ENCODE results near the gene CD300LG. TPM values are rescaled to one million over a fixed set of nuclear protein-coding genes. Genes with fewer than 3 reads are reported as not detected.
"Not testable (repeated sequence)": the region's sequence is repeated elsewhere in the genome, so short reads cannot be mapped to it uniquely, and the experiment has no call there.

The CD300LG gene
- total RNA-seq, 6 experiments from 2014 or later = 0.12 to 0.73 (median 0.55) TPM; not detected in 1

- WGBS (ENCODE audit: insufficient coverage, low coverage, low lambda C conversion rate, missing lambda C conversion rate) = 80% methylated on average over 1 of the region's 1 CpG
- ATAC-seq = no peak
- Histone ChIP-seq H3K9me3 (no peaks in the 10 kb centered on the region), H3K4me3 (no peak overlapping the region), H3K27me3 (no peaks in the 10 kb centered on the region), H3K27ac (no peak overlapping the region), H3K36me3 (no peaks in the 10 kb centered on the region), H3K4me1 (no peaks in the 10 kb centered on the region)
- no peak for TF ChIP-seq POLR2A (IDR thresholded peaks at IDR 0.05)
- TF ChIP-seq CTCF (IDR thresholded peaks at IDR 0.05) = no peak
- DNase-seq = no peak
- intact Hi-C loops (cut with DNase I) = no loop called here
Measured at GRCh38 chr17:43890240-43890639, 43.3 kb downstream of the CD300LG start.

- Histone ChIP-seq H3K4me3 (no peak overlapping the region), H3K4me1 (no peaks in the 10 kb centered on the region), H3K27ac (no peak overlapping the region), H3K27me3 (no peaks in the 10 kb centered on the region), H3K36me3 (no peaks in the 10 kb centered on the region), H3K9me3 (no peaks in the 10 kb centered on the region)
- ATAC-seq (no peak), DNase-seq (no peak)
- intact Hi-C loops (cut with DNase I) = no loop called here
- WGBS (ENCODE audit: insufficient coverage, low coverage, low lambda C conversion rate, missing lambda C conversion rate) = 83% methylated on average over 4 of the region's 5 CpGs
- no peak for TF ChIP-seq CTCF (IDR thresholded peaks at IDR 0.05)
- no peak for TF ChIP-seq POLR2A (IDR thresholded peaks at IDR 0.05)
Measured at GRCh38 chr17:43891851-43892646, 45.1 kb downstream of the CD300LG start.

- 24% methylated on average over 4 of the region's 4 CpGs for WGBS (ENCODE audit: insufficient coverage, low coverage, low lambda C conversion rate, missing lambda C conversion rate)
- DNase-seq = no peak
- no peak for TF ChIP-seq CTCF (IDR thresholded peaks at IDR 0.05)
- Histone ChIP-seq H3K4me1 (no peaks in the 10 kb centered on the region), H3K27ac (no peak overlapping the region), H3K27me3 (no peaks in the 10 kb centered on the region), H3K9me3 (no peaks in the 10 kb centered on the region), H3K36me3 (no peaks in the 10 kb centered on the region), H3K4me3 (no peak overlapping the region)
- ATAC-seq = no peak
- intact Hi-C loops (cut with DNase I) = no loop called here
Measured at GRCh38 chr17:43892647-43892952, 45.6 kb downstream of the CD300LG start.

GRCh38 chr17:43894494-43894893 is 47.5 kb downstream of the CD300LG start:
- H3K27ac ChIP-seq; H3K27me3 ChIP-seq; ATAC-seq; DNase-seq; H3K9me3 ChIP-seq; H3K4me1 ChIP-seq; intact Hi-C loops (cut with DNase I); H3K4me3 ChIP-seq; H3K36me3 ChIP-seq: not testable (repeated sequence)
- 88% methylated on average over 3 of the region's 4 CpGs for WGBS (ENCODE audit: insufficient coverage, low coverage, low lambda C conversion rate, missing lambda C conversion rate)

- H3K36me3 ChIP-seq = no peaks in the 10 kb centered on the region
- H3K4me1 ChIP-seq = no peaks in the 10 kb centered on the region
- intact Hi-C loops (cut with DNase I) = no loop called here
- no peak overlapping the region for H3K27ac ChIP-seq
- TF ChIP-seq POLR2A (IDR thresholded peaks at IDR 0.05) (no peak), CTCF (IDR thresholded peaks at IDR 0.05) (no peak)
- no peak overlapping the region for H3K4me3 ChIP-seq
- ATAC-seq = no peak
- no peaks in the 10 kb centered on the region for H3K27me3 ChIP-seq
- H3K9me3 ChIP-seq = no peaks in the 10 kb centered on the region
- DNase-seq = no peak
- 76% methylated on average over 3 of the region's 3 CpGs for WGBS (ENCODE audit: insufficient coverage, low coverage, low lambda C conversion rate, missing lambda C conversion rate)
Measured at GRCh38 chr17:43897831-43898230, 50.9 kb downstream of the CD300LG start.

Measured in right lobe of liver (tissue), 6 donors.